Measurements from ENCODE around the gene FLAD1.

FLAD1 gene

GRCh38 chr1:155040358-155041093 is 57.4 kb downstream of the FLAD1 start:
- DNase-seq (ENCODE audit: low read depth) = no peak
